ENCODE results near the gene SH3RF3.

SH3RF3 gene

DNA sequence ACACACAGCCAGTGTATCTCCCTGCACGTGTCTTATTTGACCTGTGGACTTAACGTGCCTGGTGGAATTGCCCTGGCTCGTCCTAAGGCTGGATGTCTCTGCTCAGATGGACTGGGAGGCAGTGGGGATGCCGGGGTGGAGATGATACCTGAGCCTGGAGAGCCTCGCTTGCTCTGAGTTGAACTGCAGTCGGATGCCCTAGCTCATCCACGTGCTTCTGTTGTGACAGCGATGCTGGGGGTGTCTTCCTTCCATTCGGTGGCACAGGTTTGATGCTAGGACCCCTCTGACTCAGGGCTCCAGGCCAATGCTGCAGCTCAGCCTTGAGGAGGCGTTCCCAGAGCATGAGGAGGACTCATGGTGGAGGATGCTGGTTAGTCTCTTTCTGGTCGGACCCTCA, 117.6 kb downstream of the SH3RF3 start:
- TF ChIP-seq CTCF (conservative IDR thresholded peaks at IDR 0.05): no peak
- H3K27ac ChIP-seq: no peak overlapping the region

DNA sequence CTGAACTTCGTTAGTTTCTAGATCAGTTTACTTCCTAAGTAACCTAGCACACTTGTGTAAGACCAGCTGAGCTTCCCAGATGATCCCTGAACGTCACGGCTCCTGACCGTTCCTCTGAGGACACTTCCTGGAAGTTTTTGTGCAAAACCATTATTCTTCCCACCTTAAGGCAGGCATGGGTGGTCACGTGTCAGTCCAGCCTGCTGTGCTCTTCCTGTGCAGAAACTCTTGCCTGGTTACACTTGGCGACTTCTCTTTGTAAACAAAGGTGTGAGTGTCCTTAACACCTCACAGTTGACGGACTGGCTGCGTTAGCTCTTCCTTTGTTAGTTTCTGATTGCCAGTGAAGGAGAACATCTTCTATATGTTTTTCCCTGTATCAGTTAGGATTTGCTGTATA, 118.3 kb downstream of the SH3RF3 start:
- no peak for TF ChIP-seq CTCF (conservative IDR thresholded peaks at IDR 0.05)
- no peak overlapping the region for H3K27ac ChIP-seq

- H3K27ac ChIP-seq: no peak overlapping the region
- TF ChIP-seq CTCF (conservative IDR thresholded peaks at IDR 0.05): no peak
These were observed 118.8 kb downstream of the SH3RF3 start for GRCh38 chr2:109247812-109248211.

- TF ChIP-seq CTCF (conservative IDR thresholded peaks at IDR 0.05): no peak
- H3K27ac ChIP-seq: no peak overlapping the region
These were observed 119.6 kb downstream of the SH3RF3 start for GRCh38 chr2:109248590-109248989.

DNA sequence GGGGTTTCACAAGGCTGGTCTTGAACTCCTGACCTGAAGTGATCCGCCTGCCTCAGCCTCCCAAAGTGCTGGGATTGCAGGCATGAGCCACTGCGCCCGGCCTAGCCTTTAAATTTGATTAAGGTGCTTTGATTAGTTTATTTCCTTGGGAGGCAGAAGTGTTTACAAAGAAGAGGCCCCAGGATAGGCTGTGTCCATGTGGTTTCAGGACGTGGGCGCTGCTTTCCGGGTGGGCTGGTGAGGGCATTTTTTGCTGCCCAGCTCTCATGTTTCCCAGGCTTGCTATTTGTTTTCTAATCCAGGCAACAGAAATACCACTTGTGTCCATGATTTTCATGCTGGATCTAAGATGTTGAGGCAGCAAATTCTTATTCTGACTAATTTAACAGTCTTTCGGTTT, 124.2 kb downstream of the SH3RF3 start:
- no peak overlapping the region for H3K27ac ChIP-seq
- TF ChIP-seq CTCF (conservative IDR thresholded peaks at IDR 0.05): no peak

DNA sequence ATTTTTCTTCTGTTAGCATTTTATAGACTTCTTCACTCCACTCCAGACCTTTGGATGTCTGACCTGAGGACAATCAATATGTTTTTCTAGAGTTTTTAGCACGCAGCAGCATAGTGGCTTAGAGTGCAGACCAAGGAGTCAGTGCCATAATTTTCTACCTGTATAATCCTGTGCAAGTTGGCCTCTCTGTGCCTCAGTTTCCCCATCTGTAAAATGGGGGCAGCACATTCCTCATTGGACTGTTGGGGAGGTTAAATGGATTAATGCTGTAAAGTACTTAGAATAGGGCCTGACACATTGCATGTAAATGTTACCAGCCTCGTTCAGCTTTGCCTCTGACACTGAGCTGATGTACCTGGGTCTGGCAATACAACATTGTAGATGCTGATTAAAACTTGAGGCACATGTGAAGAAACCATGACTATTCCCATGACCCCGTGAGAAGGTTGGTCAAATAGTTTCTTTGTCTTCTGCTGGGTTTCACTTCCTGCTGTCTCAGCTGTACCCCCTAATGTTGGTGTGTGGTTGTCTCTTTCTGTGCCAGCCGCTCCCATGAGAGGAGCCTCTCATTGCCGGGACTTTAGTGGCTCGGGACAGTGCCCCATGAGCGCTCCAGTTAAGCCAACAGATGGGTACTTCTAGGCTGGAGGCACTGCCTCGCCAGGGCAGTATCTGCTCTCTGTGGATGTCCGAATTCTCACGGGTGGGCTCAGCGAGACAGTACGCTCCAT, 125.3 kb downstream of the SH3RF3 start:
- no peak overlapping the region for H3K27ac ChIP-seq
- TF ChIP-seq CTCF (conservative IDR thresholded peaks at IDR 0.05): no peak

DNA sequence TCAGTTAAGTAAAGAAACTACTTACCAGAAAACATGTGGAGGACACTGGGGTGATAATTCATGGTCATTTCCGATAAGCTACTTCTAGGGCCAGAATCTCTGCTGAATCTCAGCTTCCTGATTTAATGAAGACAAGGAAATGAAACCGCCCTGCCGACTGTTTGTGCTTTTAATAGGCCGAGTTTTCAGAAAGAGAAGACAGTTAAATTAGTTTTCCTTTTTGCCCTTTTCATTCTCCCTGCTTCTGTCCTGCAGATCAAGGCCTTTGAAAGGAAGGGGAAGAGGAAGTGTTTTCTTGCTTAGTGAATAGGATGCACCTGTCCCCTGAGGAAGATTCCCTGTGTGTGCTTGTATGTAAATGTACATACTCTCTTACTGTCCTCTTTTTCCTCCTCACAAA, 126.6 kb downstream of the SH3RF3 start:
- no peak for TF ChIP-seq CTCF (conservative IDR thresholded peaks at IDR 0.05)
- H3K27ac ChIP-seq: no peak overlapping the region
